Upper lobe of left lung (tissue), 4 donors: ENCODE results near the gene GNAO1.

ENCODE experiments used
- EP300 ChIP-seq, 4 donors: sonication (generic); formaldehyde crosslinking; IDR thresholded peaks; one replicate each; pipeline ENCODE4 v1.5.1; 2017; ENCODE audit warnings: antibody characterized with exemption in 4 of 4, control low read depth in 2 of 4
- POLR2A ChIP-seq, 4 donors: fragments of 450-650 bp; IDR thresholded peaks; one replicate each; pipeline ENCODE4 v1.5.1; 2016 to 2017; ENCODE audit warnings: antibody characterized with exemption in 4 of 4, mild to moderate bottlenecking in 2 of 4
- TF ChIP-seq, protein P1 (sequence below), 6 experiments: fragments of 450-650 bp in 4 of 6; fragments of 200-600 bp in 2 of 6; sonication (generic) in 2 of 6; IDR thresholded peaks; one replicate each; pipeline ENCODE4 v1.5.1; 2016 to 2019; ENCODE audit warnings: antibody characterized with exemption in 6 of 6

DNA sequence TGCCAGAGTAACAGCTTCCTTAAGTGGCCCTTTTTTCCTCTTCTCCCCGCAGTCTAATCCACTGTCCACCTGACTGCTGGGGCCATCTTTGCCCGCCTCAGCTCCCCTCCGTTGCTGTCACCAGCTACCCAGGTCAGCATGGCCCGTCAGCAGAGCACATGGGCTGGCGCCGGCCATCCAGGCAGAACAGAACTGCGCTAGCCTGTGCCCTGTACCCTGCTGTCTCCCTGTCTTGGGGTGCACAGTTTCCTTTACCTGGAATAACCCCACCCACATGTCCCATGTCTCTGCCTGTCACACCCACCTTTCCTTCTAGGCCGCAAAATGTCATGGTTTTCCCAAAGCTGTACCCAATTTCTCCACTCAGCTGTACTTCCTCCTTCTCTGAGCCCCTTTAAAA lies 55.7 kb downstream of the GNAO1 start:
- no peak for TF ChIP-seq EP300 (IDR thresholded peaks at IDR 0.05)
- no peak for TF ChIP-seq POLR2A (IDR thresholded peaks at IDR 0.05)
- TF ChIP-seq, protein P1, sequence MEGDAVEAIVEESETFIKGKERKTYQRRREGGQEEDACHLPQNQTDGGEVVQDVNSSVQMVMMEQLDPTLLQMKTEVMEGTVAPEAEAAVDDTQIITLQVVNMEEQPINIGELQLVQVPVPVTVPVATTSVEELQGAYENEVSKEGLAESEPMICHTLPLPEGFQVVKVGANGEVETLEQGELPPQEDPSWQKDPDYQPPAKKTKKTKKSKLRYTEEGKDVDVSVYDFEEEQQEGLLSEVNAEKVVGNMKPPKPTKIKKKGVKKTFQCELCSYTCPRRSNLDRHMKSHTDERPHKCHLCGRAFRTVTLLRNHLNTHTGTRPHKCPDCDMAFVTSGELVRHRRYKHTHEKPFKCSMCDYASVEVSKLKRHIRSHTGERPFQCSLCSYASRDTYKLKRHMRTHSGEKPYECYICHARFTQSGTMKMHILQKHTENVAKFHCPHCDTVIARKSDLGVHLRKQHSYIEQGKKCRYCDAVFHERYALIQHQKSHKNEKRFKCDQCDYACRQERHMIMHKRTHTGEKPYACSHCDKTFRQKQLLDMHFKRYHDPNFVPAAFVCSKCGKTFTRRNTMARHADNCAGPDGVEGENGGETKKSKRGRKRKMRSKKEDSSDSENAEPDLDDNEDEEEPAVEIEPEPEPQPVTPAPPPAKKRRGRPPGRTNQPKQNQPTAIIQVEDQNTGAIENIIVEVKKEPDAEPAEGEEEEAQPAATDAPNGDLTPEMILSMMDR (IDR thresholded peaks at IDR 0.05): no peak
